Vagina (tissue), 2 donors: Measurements from ENCODE around the gene CDH4.

Source experiments
- CTCF ChIP-seq, 3 experiments: fragments of 450-650 bp in 2 of 3; fragments of 200-600 bp in 1 of 3; sonication (generic) in 1 of 3; IDR thresholded peaks; one replicate each; pipeline ENCODE4 v1.5.1; 2017 to 2019; ENCODE audit warnings: antibody characterized with exemption in 3 of 3, mild to moderate bottlenecking in 2 of 3, moderate library complexity in 2 of 3
- POLR2A ChIP-seq, 2 donors: fragments of 450-650 bp; IDR thresholded peaks; one replicate each; pipeline ENCODE4 v1.6.1; 2017; ENCODE audit warnings: antibody characterized with exemption in 2 of 2, mild to moderate bottlenecking in 2 of 2, moderate library complexity in 2 of 2
- POLR2AphosphoS5 ChIP-seq, 2 donors: sonication (generic); formaldehyde crosslinking; IDR thresholded peaks; one replicate each; pipeline ENCODE4 v1.9.0; 2017; ENCODE audit warnings: antibody characterized with exemption in 2 of 2, mild to moderate bottlenecking in 2 of 2, low read depth in 1 of 2; ENCODE audit not compliant: insufficient read depth in 1 of 2

GRCh38 chr20:61640871-61641245 lies 388.8 kb downstream of the CDH4 start:
- no peak for TF ChIP-seq CTCF (IDR thresholded peaks at IDR 0.05)
- TF ChIP-seq POLR2A (IDR thresholded peaks at IDR 0.05): no peak
- no peak for TF ChIP-seq POLR2AphosphoS5 (IDR thresholded peaks at IDR 0.05; ENCODE audit: insufficient read depth in 1 of 2, low read depth in 1 of 2)
